Neural cell (in vitro differentiated cells): ENCODE data around the gene ANKS1B. TPM values are rescaled to one million over a fixed set of nuclear protein-coding genes. Genes with fewer than 3 reads are reported as not detected.

Experiments used
- H2AFZ ChIP-seq: fragments of 200-600, 300-800 bp; sonication (generic), shearing (Covaris generic); 2 replicates; pipeline ENCODE4 v1.6.0; 2014; ENCODE audit warnings: low read depth, mild to moderate bottlenecking, antibody characterized with exemption, low read length, moderate library complexity
- H3F3A ChIP-seq: fragments of 200-600 bp; shearing (Covaris generic); 2 replicates; pipeline ENCODE4 v1.6.1; 2016; ENCODE audit warnings: mild to moderate bottlenecking, moderate library complexity, mixed read lengths, antibody characterized with exemption, low read length; ENCODE audit not compliant: insufficient read depth, poor library complexity, severe bottlenecking
- H3K27ac ChIP-seq: fragments of 200-600, 300-800 bp; sonication (generic), shearing (Covaris generic); 2 replicates; pipeline ENCODE4 v1.5.1; 2014; ENCODE audit warnings: mild to moderate bottlenecking, low read length, moderate library complexity
- H3K27me3 ChIP-seq: fragments of 300-800, 200-600 bp; sonication (generic), shearing (Covaris generic); 2 replicates; pipeline ENCODE4 v1.6.0; 2014; ENCODE audit warnings: mild to moderate bottlenecking, low read depth, low read length, moderate library complexity; ENCODE audit not compliant: insufficient read depth
- H3K36me3 ChIP-seq: fragments of 300-800, 200-600 bp; sonication (generic), shearing (Covaris generic); 2 replicates; pipeline ENCODE4 v1.5.1; 2014; ENCODE audit warnings: mild to moderate bottlenecking, antibody characterized with exemption, low read length, moderate library complexity; ENCODE audit not compliant: insufficient read depth
- H3K4me2 ChIP-seq: fragments of 300-800, 200-600 bp; sonication (generic), shearing (Covaris generic); 2 replicates; pipeline ENCODE4 v1.6.0; 2014; ENCODE audit warnings: mild to moderate bottlenecking, low read length
- H3K4me3 ChIP-seq: fragments of 300-800, 200-600 bp; sonication (generic), shearing (Covaris generic); 2 replicates; pipeline ENCODE4 v1.5.1; 2014; ENCODE audit warnings: mild to moderate bottlenecking, low read length, moderate library complexity
- H3K79me2 ChIP-seq: fragments of 200-600 bp; shearing (Covaris generic); replicated peaks from 2 replicates; pipeline ENCODE4 v1.6.0; 2014; ENCODE audit warnings: mild to moderate bottlenecking, low read length, moderate library complexity; ENCODE audit not compliant: insufficient read depth
- H3K9ac ChIP-seq: fragments of 300-800, 200-600 bp; sonication (generic), shearing (Covaris generic); 2 replicates; pipeline ENCODE4 v1.6.1; 2016; ENCODE audit warnings: mild to moderate bottlenecking, low read length, mixed read lengths
- H3K9me2 ChIP-seq: fragments of 200-600 bp; shearing (Covaris generic); 2 replicates; pipeline ENCODE4 v1.6.1; 2016; ENCODE audit warnings: mild to moderate bottlenecking, low read length, mixed read lengths; ENCODE audit not compliant: insufficient read depth
- H3K9me3 ChIP-seq: fragments of 200-600, 300-800 bp; sonication (generic), shearing (Covaris generic); 2 replicates; pipeline ENCODE4 v1.6.1; 2016; ENCODE audit warnings: mild to moderate bottlenecking, mixed run types, low read length, moderate library complexity, mixed read lengths
- H4K20me1 ChIP-seq: fragments of 200-600 bp; shearing (Covaris generic); 2 replicates; pipeline ENCODE4 v1.6.1; 2016; ENCODE audit warnings: mild to moderate bottlenecking, mixed run types; ENCODE audit not compliant: insufficient read depth
- EP300 ChIP-seq: fragments of 450-650 bp; conservative IDR thresholded peaks from 2 replicates; pipeline ENCODE4 v1.6.1; 2014; ENCODE audit warnings: antibody characterized with exemption, mild to moderate bottlenecking, moderate library complexity; ENCODE audit not compliant: poor library complexity, severe bottlenecking
- EZH2 ChIP-seq: fragments of 200-600, 300-800 bp; shearing (Covaris generic), sonication (generic); IDR thresholded peaks from 2 replicates; pipeline ENCODE4 v1.6.1; 2014; ENCODE audit warnings: antibody characterized with exemption, low read length, borderline replicate concordance, mild to moderate bottlenecking; ENCODE audit not compliant: insufficient read depth, poor library complexity, severe bottlenecking
- MXI1 ChIP-seq: fragments of 450-650 bp; conservative IDR thresholded peaks from 2 replicates; pipeline ENCODE4 v1.6.1; 2014; ENCODE audit warnings: antibody characterized with exemption, mild to moderate bottlenecking; ENCODE audit not compliant: poor library complexity, severe bottlenecking
- POLR2AphosphoS5 ChIP-seq: IDR thresholded peaks from 2 replicates; pipeline ENCODE4 v1.6.1; 2012
- RAD21 ChIP-seq: fragments of 450-650 bp; conservative IDR thresholded peaks from 2 replicates; pipeline ENCODE4 v1.6.1; 2014; ENCODE audit warnings: antibody characterized with exemption, mild to moderate bottlenecking, moderate library complexity
- SMC3 ChIP-seq: fragments of 450-650 bp; conservative IDR thresholded peaks from 2 replicates; pipeline ENCODE4 v1.6.1; 2014; ENCODE audit warnings: antibody characterized with exemption, mild to moderate bottlenecking, moderate library complexity; ENCODE audit not compliant: poor library complexity
- TAF1 ChIP-seq: IDR thresholded peaks from 2 replicates; pipeline ENCODE4 v1.6.1; 2012; ENCODE audit warnings: low read depth
- polyA plus RNA-seq: library from polyadenylated mRNA; depleted of rRNA; stranded (reverse); fragments of >200 nt; gene quantifications from 2 replicates; pipeline ENCODE4 v1.2.3, GENCODE V29; 2014
- TF ChIP-seq, protein P1 (sequence below): fragments of 450-650 bp; IDR thresholded peaks from 2 replicates; pipeline ENCODE4 v1.5.1; 2014; ENCODE audit warnings: antibody characterized with exemption, mild to moderate bottlenecking, moderate library complexity; ENCODE audit not compliant: poor library complexity, severe bottlenecking
- TF ChIP-seq, protein P2 (sequence below): IDR thresholded peaks from 2 replicates; pipeline ENCODE4 v1.6.1; 2012; ENCODE audit warnings: borderline replicate concordance

Gene ANKS1B
- polyA plus RNA-seq, 1 donor from 2014 or later: 65.6 TPM

DNA sequence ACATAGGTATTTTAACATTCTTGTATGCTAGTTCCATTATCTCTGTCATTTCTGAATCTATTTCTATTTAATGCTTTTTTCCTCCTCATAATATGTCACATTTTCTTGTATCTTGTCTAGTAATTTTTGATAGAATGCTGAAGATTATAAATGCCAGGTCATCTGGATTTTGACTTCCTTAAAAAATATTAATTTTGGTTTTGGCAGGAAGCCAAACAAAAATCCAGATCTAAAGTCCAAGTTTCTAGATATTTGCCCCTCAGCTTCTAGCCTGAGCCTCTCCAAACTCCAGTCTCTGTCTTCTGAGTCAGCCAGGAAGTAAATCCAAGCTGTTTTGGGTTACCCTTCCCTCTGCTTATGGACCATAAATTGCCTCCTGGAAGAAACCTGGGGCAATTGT is 1004.2 kb downstream of the ANKS1B start:
- H3K9me3 ChIP-seq: no peaks in the 10 kb centered on the region
- H3K79me2 ChIP-seq: no peaks in the 10 kb centered on the region
- H4K20me1 ChIP-seq: no peaks in the 10 kb centered on the region

DNA sequence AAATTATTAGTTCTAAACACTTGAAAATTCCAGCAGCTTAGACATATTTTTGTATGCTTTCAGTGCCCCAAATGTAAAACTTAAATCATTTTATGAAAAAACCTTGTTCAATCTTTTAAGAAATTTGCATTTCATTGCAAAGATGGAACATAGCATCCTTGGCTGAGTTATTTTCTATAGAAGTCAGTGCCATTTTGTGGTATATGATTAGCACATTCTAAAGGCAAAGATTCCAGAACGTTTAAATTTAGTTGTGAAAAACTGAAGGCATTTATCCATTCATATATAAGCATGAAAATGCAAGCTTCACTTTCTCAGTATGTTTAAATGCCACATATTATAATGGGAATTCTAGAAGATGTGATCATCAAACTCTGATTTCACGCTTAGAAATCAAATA is 1007.5 kb downstream of the ANKS1B start:
- Histone ChIP-seq H3K9me2 (no peaks in the 10 kb centered on the region), H3K79me2 (no peaks in the 10 kb centered on the region), H4K20me1 (no peaks in the 10 kb centered on the region), H3K36me3 (no peaks in the 10 kb centered on the region), H3F3A (no peaks in the 10 kb centered on the region), H3K27me3 (no peaks in the 10 kb centered on the region), H3K27ac (no peak overlapping the region), H3K4me2 (no peak overlapping the region), H3K9me3 (no peaks in the 10 kb centered on the region), H3K4me3 (no peak overlapping the region), H3K9ac (no peak overlapping the region), H2AFZ (no peak overlapping the region)
- no peak for TF ChIP-seq POLR2AphosphoS5
- TF ChIP-seq EP300: no peak
- TF ChIP-seq TAF1: no peak
- TF ChIP-seq RAD21: no peak
- TF ChIP-seq SMC3: no peak
- no peak for TF ChIP-seq MXI1
- TF ChIP-seq EZH2: no peak
- TF ChIP-seq, protein P1, sequence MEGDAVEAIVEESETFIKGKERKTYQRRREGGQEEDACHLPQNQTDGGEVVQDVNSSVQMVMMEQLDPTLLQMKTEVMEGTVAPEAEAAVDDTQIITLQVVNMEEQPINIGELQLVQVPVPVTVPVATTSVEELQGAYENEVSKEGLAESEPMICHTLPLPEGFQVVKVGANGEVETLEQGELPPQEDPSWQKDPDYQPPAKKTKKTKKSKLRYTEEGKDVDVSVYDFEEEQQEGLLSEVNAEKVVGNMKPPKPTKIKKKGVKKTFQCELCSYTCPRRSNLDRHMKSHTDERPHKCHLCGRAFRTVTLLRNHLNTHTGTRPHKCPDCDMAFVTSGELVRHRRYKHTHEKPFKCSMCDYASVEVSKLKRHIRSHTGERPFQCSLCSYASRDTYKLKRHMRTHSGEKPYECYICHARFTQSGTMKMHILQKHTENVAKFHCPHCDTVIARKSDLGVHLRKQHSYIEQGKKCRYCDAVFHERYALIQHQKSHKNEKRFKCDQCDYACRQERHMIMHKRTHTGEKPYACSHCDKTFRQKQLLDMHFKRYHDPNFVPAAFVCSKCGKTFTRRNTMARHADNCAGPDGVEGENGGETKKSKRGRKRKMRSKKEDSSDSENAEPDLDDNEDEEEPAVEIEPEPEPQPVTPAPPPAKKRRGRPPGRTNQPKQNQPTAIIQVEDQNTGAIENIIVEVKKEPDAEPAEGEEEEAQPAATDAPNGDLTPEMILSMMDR: no peak
- TF ChIP-seq, protein P2, sequence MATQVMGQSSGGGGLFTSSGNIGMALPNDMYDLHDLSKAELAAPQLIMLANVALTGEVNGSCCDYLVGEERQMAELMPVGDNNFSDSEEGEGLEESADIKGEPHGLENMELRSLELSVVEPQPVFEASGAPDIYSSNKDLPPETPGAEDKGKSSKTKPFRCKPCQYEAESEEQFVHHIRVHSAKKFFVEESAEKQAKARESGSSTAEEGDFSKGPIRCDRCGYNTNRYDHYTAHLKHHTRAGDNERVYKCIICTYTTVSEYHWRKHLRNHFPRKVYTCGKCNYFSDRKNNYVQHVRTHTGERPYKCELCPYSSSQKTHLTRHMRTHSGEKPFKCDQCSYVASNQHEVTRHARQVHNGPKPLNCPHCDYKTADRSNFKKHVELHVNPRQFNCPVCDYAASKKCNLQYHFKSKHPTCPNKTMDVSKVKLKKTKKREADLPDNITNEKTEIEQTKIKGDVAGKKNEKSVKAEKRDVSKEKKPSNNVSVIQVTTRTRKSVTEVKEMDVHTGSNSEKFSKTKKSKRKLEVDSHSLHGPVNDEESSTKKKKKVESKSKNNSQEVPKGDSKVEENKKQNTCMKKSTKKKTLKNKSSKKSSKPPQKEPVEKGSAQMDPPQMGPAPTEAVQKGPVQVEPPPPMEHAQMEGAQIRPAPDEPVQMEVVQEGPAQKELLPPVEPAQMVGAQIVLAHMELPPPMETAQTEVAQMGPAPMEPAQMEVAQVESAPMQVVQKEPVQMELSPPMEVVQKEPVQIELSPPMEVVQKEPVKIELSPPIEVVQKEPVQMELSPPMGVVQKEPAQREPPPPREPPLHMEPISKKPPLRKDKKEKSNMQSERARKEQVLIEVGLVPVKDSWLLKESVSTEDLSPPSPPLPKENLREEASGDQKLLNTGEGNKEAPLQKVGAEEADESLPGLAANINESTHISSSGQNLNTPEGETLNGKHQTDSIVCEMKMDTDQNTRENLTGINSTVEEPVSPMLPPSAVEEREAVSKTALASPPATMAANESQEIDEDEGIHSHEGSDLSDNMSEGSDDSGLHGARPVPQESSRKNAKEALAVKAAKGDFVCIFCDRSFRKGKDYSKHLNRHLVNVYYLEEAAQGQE: no peak

More for the DNA sequence above, 1004.2 kb downstream of the ANKS1B start:
- Histone ChIP-seq H3K36me3 (no peaks in the 10 kb centered on the region), H3K4me3 (no peak overlapping the region), H3F3A (no peaks in the 10 kb centered on the region), H3K9me2 (no peaks in the 10 kb centered on the region), H2AFZ (no peak overlapping the region), H3K9ac (no peak overlapping the region), H3K27me3 (no peaks in the 10 kb centered on the region), H3K4me2 (no peak overlapping the region), H3K27ac (no peak overlapping the region)
- TF ChIP-seq, protein P2: no peak
- TF ChIP-seq RAD21: no peak
- no peak for TF ChIP-seq EZH2
- no peak for TF ChIP-seq EP300
- TF ChIP-seq TAF1: no peak
- TF ChIP-seq POLR2AphosphoS5: no peak
